IPS DF 19.7 (cell line): ENCODE data around the gene PTPRN2.
"Not testable (repeated sequence)": the region's sequence is repeated elsewhere in the genome, so short reads cannot be mapped to it uniquely, and the experiment has no call there.

Source experiments
- DNase-seq: peaks from one replicate; pipeline ENCODE4 v3.0.0-alpha.2; 2013; ENCODE audit warnings: low read depth, low spot score

Gene PTPRN2

GRCh38 chr7:157703131-157703530 is 884.5 kb downstream of the PTPRN2 start:
- DNase-seq = no peak

- DNase-seq = no peak
Measured at GRCh38 chr7:157702311-157703023, 885.2 kb downstream of the PTPRN2 start.

GRCh38 chr7:157701395-157702180 is 886.0 kb downstream of the PTPRN2 start:
- not testable (repeated sequence) for DNase-seq

- no peak for DNase-seq
Measured at GRCh38 chr7:157700231-157701005, 887.2 kb downstream of the PTPRN2 start.

DNA sequence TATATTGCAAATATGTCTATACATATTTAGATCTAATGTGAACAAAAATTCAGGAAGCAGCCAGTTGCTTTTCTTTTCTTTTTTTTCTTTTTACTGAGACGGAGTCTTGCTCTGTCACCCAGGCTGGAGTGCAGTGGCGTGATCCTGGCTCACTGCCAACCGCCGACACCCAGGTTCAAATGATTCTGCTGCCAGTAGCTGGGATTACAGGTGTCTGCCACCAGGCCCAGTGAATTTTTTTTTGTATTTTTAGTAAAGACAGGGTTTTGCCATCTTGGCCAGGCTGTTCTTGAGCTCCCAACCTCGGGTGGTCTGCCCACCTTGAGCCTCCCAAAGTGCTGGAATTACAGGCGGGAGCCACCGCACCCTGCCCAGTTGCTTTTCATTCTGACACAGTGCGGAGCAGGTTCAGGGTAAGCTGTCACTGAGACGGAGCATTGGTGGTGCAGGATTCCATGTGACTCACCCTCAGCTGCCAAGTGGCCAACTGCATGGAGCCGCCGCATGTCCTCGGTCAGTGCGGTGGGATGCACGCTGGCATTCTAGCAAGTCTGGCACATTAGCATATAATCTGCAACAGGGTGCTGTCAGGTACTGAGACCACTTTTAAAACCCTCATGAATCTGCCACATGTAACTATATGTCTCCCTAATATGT is 888.1 kb downstream of the PTPRN2 start:
- DNase-seq = no peak

DNA sequence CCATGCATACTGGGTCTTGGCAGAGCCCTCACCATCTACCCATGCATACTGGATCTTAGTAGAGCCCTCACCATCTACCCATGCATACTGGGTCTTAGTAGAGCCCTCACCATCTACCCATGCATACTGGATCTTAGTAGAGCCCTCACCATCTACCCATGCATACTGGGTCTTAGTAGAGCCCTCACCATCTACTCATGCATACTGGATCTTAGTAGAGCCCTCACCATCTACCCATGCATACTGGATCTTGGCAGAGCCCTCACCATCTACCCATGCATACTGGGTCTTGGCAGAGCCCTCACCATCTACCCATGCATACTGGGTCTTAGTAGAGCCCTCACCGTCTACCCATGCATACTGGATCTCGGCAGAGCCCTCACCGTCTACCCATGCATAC is 890.3 kb downstream of the PTPRN2 start:
- not testable (repeated sequence) for DNase-seq

GRCh38 chr7:157695609-157696008 is 892.0 kb downstream of the PTPRN2 start:
- not testable (repeated sequence) for DNase-seq

DNA sequence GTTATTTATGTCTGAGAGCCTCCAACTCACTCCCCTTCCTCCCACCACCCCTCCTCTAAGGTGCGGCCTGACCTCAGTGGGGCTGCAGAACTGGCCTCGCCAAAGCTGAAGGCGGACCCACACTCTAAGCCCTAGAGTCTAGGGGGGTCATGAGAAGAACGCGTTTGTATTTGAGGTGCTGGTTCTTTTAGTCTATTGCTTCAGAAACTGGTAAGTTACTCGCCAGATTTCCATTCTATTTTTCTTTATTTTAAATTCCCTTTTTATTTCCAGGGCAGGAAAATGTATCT is 893.3 kb downstream of the PTPRN2 start:
- DNase-seq = no peak

- DNase-seq = no peak
Measured at GRCh38 chr7:157693521-157694375, 893.9 kb downstream of the PTPRN2 start.

- no peak for DNase-seq
Measured at GRCh38 chr7:157693071-157693520, 894.5 kb downstream of the PTPRN2 start.

DNA sequence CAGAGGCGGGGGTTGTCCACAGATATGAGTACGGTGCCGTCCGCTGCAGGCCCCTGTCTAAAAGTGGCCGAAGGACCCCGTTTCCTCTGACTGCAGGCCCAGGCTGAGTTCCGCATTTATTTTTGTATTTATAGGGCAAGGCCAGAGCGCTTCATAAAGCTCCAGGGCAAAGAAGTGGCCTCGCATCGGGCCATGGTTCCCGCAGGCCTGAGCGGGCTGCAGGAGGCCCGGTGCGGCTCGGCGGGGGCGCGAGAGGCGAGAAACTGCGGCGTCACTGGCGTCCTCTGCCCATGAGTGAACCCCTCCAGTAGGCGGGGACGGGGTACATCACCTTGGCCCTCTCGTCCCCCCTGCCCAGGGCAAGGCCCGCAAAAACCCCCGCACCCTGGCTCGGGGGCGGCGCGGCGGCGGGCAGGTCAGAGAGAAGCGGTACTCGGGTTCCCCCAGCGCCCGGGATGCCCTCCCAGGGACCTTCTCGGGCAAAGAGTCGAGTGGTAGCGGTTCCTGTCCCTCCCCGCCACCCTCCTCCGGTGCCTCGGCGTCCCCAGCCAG is 895.1 kb downstream of the PTPRN2 start:
- no peak for DNase-seq

GRCh38 chr7:157691586-157692459 is 895.8 kb downstream of the PTPRN2 start:
- no peak for DNase-seq

- DNase-seq = no peak
Measured at GRCh38 chr7:157690833-157691585, 896.6 kb downstream of the PTPRN2 start.

GRCh38 chr7:157690058-157690832 is 897.4 kb downstream of the PTPRN2 start:
- no peak for DNase-seq

- DNase-seq = no peak
Measured at GRCh38 chr7:157689269-157690057, 898.2 kb downstream of the PTPRN2 start.

DNA sequence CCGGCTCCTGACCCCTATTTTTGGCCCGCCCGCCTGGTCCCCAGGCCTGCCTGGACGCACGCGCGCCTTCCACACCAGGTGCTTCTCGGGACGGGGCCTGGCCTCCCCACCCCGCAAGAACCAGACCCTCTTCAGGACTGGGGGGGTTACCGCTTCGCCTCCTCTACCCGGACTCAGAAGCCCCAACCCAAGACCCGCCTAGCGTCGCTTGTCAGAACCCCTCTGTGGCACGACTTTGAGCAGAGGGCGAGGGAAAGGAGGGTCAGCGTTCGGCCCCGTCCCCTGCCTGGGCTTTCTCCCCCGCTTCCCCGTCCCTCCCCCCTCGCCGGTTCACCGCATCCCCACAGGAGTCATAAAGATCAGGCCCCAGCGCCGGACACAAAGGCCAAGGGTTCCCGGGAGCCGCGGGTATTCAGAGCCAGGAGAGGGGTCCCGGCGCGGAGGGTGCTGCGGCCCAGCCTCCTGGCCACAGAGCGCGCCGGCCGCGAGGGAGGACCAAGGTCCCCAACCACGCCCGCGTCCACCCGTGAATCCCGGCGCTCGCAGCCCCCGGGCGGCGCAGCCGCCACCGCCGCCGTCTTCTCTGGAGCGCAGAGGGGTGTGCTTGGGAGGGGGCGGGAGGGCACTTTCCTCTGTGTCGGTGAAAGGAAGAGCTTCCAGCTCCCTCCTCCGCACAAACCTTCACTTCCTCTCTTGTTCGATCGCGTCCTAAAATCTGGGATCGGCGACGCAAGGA is 898.9 kb downstream of the PTPRN2 start:
- DNase-seq = no peak
